Activated CD8-positive, alpha-beta memory T cell treated with anti-CD3 and anti-CD28 coated beads, Interleukin-2, amount 50 U/mL, for 1 hour (primary cell): ENCODE measurements around the gene ZNF341.

ENCODE experiments used
- DNase-seq: peaks from one replicate; pipeline ENCODE4 v3.0.0-alpha.2; 2020; ENCODE audit errors: extremely low read depth

The ZNF341 gene

GRCh38 chr20:33702861-33703260 lies 28.9 kb upstream of the ZNF341 start:
- DNase-seq = no peak

GRCh38 chr20:33703498-33704137 lies 28.2 kb upstream of the ZNF341 start:
- no peak for DNase-seq

GRCh38 chr20:33704197-33704924 lies 27.4 kb upstream of the ZNF341 start:
- DNase-seq = no peak

- DNase-seq = no peak
Observed at GRCh38 chr20:33707668-33708067, 24.1 kb upstream of the ZNF341 start.

GRCh38 chr20:33709398-33709797 lies 22.4 kb upstream of the ZNF341 start:
- no peak for DNase-seq

- DNase-seq = no peak
Observed at GRCh38 chr20:33709905-33710541, 21.8 kb upstream of the ZNF341 start.

- no peak for DNase-seq
Observed at GRCh38 chr20:33710681-33711445, 20.9 kb upstream of the ZNF341 start.

- no peak for DNase-seq
Observed at GRCh38 chr20:33711446-33711738, 20.4 kb upstream of the ZNF341 start.

- DNase-seq = no peak
Observed at GRCh38 chr20:33713865-33714367, 17.9 kb upstream of the ZNF341 start.

- DNase-seq = no peak
Observed at GRCh38 chr20:33716498-33716897, 15.3 kb upstream of the ZNF341 start.

GRCh38 chr20:33719277-33719988 lies 12.4 kb upstream of the ZNF341 start:
- no peak for DNase-seq

GRCh38 chr20:33719989-33720709 lies 11.6 kb upstream of the ZNF341 start, which contains the start of gene PXMP4:
Gene PXMP4, minus strand, starts transcription at chr20:33720310. Its CDS starts 103 bp downstream, at chr20:33720207.
- DNase-seq = peak; percentile 70

- DNase-seq = no peak
Observed at GRCh38 chr20:33721391-33722140, 10.2 kb upstream of the ZNF341 start.

- DNase-seq = no peak
Observed at GRCh38 chr20:33724439-33725094, 7.2 kb upstream of the ZNF341 start.

GRCh38 chr20:33725607-33726264 lies 6.1 kb upstream of the ZNF341 start:
- no peak for DNase-seq

- no peak for DNase-seq
Observed at GRCh38 chr20:33727115-33727479, 4.7 kb upstream of the ZNF341 start.

GRCh38 chr20:33727806-33728205 lies 4.0 kb upstream of the ZNF341 start:
- no peak for DNase-seq

GRCh38 chr20:33728463-33728862 lies 3.3 kb upstream of the ZNF341 start:
- DNase-seq = no peak

- no peak for DNase-seq
Observed at GRCh38 chr20:33729101-33729500, 2.7 kb upstream of the ZNF341 start.
